Mucosa of rectum (tissue), 2 donors: ENCODE measurements around the gene TESK2.
"Not testable (repeated sequence)": the region's sequence is repeated elsewhere in the genome, so short reads cannot be mapped to it uniquely, and the experiment has no call there.

Experiments used
- H3K27ac ChIP-seq, 2 donors: one replicate each; pipeline ENCODE4 v1.7.0; 2013; ENCODE audit warnings: inconsistent platforms in 2 of 2, low read depth in 2 of 2, low read length in 2 of 2
- H3K27me3 ChIP-seq, 2 donors: one replicate each; pipeline ENCODE4 v1.7.0; 2013; ENCODE audit warnings: low read length in 2 of 2; ENCODE audit not compliant: control insufficient read depth in 2 of 2, insufficient read depth in 2 of 2
- H3K36me3 ChIP-seq, 2 donors: one replicate each; pipeline ENCODE4 v1.7.0; 2013; ENCODE audit warnings: low read length in 2 of 2; ENCODE audit not compliant: control insufficient read depth in 2 of 2, insufficient read depth in 2 of 2
- H3K4me1 ChIP-seq, 2 donors: one replicate each; pipeline ENCODE4 v1.7.0; 2013; ENCODE audit warnings: low read length in 2 of 2, mild to moderate bottlenecking in 1 of 2; ENCODE audit not compliant: control insufficient read depth in 2 of 2, insufficient read depth in 2 of 2
- H3K4me3 ChIP-seq, 2 donors: one replicate each; pipeline ENCODE4 v1.7.0; 2013; ENCODE audit warnings: low read length in 2 of 2
- H3K9ac ChIP-seq, 2 donors: one replicate each; pipeline ENCODE4 v1.7.0; 2013; ENCODE audit warnings: low read length in 2 of 2, low read depth in 1 of 2, mild to moderate bottlenecking in 1 of 2
- H3K9me3 ChIP-seq, 2 donors: one replicate each; pipeline ENCODE4 v1.7.0; 2013; ENCODE audit warnings: low read length in 2 of 2; ENCODE audit not compliant: control insufficient read depth in 2 of 2
- donor health status: healthy.
- donor health status: Normal muscosa, but diverticular disease.

The TESK2 gene, protein sequence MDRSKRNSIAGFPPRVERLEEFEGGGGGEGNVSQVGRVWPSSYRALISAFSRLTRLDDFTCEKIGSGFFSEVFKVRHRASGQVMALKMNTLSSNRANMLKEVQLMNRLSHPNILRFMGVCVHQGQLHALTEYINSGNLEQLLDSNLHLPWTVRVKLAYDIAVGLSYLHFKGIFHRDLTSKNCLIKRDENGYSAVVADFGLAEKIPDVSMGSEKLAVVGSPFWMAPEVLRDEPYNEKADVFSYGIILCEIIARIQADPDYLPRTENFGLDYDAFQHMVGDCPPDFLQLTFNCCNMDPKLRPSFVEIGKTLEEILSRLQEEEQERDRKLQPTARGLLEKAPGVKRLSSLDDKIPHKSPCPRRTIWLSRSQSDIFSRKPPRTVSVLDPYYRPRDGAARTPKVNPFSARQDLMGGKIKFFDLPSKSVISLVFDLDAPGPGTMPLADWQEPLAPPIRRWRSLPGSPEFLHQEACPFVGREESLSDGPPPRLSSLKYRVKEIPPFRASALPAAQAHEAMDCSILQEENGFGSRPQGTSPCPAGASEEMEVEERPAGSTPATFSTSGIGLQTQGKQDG

DNA sequence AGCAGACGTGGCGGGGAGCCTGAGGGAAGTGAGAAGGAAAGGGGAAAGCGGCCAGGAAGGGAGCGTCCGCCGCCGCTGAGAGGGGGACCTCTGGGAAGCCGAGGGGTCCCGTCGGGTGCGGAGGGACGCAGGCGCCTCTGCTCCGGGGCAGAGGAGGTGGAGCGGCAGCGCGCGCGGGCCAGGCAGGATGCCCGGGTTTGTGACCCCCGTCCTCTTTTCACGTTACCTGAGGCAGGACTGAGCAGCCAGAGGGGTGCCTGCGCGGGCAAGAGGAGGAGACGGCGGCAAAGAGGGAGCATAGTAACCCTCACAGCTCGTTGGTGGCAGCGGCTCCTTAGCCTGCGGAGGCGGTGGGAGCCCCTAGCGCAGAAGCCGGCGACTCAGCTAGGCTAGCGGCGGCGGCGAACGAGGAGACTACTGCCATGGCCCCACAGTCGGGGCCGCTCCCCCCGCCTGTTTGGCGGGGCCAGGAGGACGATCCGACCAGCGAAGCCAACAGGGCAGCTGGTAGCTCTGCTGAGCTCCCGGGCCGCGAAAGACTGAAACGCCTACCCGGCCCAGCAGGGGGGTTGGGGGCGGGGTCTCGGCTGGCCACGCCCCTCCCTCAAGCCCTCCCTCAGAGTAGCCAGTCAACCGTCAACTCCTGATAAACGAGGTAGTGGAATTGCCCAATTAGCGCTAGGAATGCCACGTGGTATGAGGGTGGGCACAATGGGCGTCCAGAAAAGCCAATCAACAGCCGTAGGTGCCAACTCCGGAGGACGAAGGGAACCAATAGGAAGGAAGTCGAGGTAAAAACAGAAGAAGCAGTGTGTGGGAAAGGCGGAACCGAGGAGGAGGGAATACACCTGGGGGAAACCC lies at the start of gene TESK2:
TESK2 (minus strand) TSS at position 538 of the 861 bp plus-strand sequence. CDS start 33,378 bp downstream, outside the sequence.
- Histone ChIP-seq H3K4me3 (peak within 1 kb of the TSS; percentile 88 to 95), H3K9ac (peak within 1 kb of the TSS; percentile 79 to 98), H3K27me3 (no peaks in the 10 kb centered on the region), H3K36me3 (no peaks in the 10 kb centered on the region), H3K27ac (peak within 1 kb of the TSS; percentile 83 to 84), H3K4me1 (peaks cover 11 to 16% of the 10 kb centered on the region in 2 donors), H3K9me3 (no peaks in the 10 kb centered on the region)

DNA sequence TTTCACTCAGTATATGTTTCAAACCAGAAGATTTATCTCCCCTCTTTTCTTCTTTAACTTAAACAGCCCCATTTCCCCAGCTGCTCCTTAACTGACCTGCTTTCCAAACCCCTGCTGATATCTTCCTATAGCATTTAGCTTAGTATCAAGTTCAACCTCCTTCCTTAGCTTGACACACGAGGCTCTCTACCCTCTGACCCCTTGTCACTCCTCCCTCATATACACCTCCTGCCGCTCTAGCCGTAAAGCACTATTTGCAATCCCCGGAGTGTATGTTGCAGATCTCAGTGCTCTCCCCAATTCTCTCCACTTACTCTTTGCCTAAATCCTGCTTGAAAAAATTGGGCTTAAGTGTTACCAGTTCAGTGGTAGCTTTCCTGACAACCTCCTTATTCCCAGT lies 45.9 kb upstream of the TESK2 start:
- Histone ChIP-seq H3K9me3 (no peaks in the 10 kb centered on the region), H3K36me3 (no peaks in the 10 kb centered on the region), H3K27ac (no peak overlapping the region), H3K4me3 (no peak overlapping the region), H3K9ac (no peak overlapping the region), H3K27me3 (no peaks in the 10 kb centered on the region), H3K4me1 (no peaks in the 10 kb centered on the region)

DNA sequence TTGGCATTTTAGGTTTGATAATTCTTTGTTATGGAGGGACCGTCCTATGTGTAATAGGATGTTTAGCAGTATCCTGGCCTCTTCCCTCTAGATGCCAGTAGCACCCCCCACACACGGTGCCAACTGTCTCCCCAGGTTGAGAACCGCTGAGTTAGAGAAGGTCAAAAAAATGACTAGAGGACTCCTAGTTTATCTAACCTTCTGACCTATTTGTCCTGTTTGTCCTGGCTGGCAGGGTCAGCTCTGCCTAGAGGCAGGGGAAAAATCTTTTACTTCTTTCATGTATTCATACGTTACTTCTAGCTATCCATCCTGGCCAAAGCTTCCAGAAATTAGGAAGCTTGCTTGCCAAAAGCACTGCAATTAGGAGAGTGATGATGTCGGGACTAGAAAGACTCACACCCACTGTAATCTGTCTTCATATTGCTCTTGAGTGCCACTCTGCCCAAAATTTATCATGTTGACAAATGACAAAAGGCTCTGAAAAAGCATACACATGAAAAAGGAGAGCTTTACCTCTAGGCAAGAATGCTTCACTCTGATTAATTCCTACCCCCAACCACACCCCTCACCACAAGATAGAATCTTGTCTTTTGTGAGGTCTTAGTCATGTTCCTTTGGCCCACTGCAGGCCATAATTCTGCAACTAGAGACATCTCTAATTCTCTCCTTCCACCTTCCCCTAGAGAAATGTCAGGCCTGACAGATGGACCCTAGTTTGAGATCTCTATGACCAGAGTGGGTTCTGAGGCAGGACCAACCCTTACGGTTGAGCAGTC lies 45.2 kb upstream of the TESK2 start:
- Histone ChIP-seq H3K9me3 (no peaks in the 10 kb centered on the region), H3K27me3 (no peaks in the 10 kb centered on the region), H3K4me3 (no peak overlapping the region), H3K4me1 (no peaks in the 10 kb centered on the region), H3K27ac (no peak overlapping the region), H3K36me3 (no peaks in the 10 kb centered on the region), H3K9ac (no peak overlapping the region)

DNA sequence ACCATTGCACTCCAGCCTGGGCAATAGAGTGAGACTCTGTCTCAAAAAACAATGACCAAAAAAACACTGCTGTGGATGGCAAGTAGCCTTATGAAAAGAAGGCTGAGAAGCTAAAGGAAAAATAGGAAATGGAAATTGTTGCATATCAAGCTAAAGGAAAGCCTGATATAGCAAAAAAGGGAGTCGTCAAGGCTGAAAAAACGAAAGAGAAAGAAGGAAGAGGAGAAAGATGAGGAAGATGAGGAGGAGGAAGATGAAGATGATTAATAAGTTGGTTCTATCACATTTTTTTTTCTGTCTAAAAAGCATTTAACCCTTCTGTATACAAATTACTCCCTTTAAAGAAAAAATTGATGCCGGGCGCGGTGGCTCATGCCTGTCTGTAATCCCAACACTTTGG lies 40.9 kb upstream of the TESK2 start:
- Histone ChIP-seq H3K4me3 (no peak overlapping the region), H3K27ac (no peak overlapping the region)

DNA sequence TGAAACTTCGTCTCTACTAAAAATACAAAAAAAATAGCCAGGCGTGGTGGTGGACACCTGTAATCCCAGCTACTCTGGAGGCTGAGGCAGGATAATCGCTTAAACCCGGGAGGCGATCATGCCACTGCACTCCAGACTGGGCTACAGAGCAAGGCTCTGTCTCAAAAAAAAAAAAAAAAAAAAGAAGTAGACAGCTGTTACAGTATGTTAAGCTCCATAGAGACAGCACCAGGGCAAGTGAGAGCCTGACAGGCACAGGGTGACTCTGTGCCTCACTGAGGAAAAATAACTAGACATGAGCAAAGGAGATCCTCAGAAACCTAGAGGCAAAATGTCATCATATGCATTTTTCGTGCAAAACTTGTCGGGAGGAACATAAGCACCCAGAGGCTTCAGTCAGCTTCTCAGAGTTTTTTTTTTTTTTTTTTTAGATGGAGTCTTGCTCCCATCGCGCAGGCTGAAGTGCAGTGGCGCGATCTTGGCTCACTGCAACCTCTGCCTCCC lies 39.7 kb upstream of the TESK2 start:
- no peak overlapping the region for H3K4me3 ChIP-seq
- no peaks in the 10 kb centered on the region for H3K27me3 ChIP-seq
- H3K27ac ChIP-seq = no peak overlapping the region
- no peak overlapping the region for H3K9ac ChIP-seq
- no peaks in the 10 kb centered on the region for H3K36me3 ChIP-seq
- no peaks in the 10 kb centered on the region for H3K4me1 ChIP-seq
- no peaks in the 10 kb centered on the region for H3K9me3 ChIP-seq

More for the DNA sequence above, 40.9 kb upstream of the TESK2 start:
- Histone ChIP-seq H3K9ac (no peak overlapping the region), H3K9me3 (no peaks in the 10 kb centered on the region), H3K36me3 (no peaks in the 10 kb centered on the region), H3K4me1 (no peaks in the 10 kb centered on the region), H3K27me3 (no peaks in the 10 kb centered on the region)

DNA sequence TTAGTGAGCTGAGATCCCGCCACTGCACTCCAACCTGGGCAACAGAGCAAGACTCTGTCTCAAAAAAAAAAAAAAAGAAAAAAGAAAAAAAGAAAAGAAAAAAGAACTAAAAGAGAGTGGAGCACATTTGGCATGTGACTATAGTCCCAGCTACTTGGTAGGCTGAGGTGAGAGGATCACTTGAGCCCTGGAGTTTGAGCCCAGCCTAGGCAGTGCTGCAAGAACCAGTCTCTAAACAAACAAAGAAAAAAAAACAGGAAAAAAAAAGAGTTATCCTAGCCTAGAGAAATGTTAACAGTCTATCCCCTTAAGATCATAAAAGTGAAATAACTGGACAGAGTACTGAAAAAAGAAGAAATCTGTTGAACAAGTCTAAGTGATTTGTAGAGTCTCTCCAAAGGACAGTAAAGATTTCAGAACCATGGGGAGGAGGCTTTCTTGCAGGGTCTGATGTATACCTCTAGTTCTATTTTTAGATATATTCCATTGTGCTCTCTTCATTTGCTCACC lies 35.2 kb upstream of the TESK2 start:
- Histone ChIP-seq H3K9ac (no peak overlapping the region), H3K36me3 (no peaks in the 10 kb centered on the region), H3K9me3 (no peaks in the 10 kb centered on the region), H3K4me3 (no peak overlapping the region), H3K27ac (no peak overlapping the region), H3K27me3 (no peaks in the 10 kb centered on the region), H3K4me1 (peaks cover 3 to 4% of the 10 kb centered on the region in 2 donors)

DNA sequence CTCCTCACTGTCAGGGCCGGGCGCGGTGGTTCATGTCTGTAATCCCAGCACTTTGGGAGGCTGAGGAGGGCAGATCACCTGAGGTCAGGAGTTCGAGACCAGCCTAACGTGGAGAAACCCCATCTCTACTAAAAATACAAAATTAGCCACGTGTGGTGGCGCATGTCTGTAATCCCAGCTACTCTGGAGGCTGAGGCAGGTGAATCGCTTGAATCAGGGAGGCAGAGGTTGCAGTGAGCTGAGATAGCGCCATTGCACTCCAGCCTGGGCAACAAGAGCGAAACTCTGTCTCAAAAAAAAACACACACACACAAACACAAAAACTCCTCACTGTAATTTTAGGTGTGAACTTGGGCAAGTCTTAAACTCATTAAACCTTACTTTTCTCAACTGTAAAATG lies 33.0 kb upstream of the TESK2 start:
- not testable (repeated sequence) for H3K9me3 ChIP-seq

DNA sequence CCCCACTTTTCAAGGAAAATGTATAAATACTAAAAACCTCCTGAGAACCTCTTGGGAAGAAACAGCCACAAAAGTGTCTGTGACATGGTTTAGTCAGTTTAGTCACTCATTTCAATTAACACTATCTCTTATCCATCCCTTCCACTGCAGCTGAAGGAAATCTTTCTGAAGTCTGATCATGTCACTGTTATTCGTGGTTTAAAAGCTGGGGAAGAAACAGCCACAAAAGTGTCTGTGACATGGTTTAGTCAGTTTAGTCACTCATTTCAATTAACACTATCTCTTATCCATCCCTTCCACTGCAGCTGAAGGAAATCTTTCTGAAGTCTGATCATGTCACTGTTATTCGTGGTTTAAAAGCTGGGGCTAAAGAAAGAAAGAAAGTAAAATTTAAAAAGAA lies 32.6 kb upstream of the TESK2 start:
- H3K36me3 ChIP-seq, H3K27me3 ChIP-seq, H3K4me3 ChIP-seq, H3K9ac ChIP-seq, H3K27ac ChIP-seq, H3K9me3 ChIP-seq: not testable (repeated sequence)
- peaks cover 9 to 14% of the 10 kb centered on the region in 2 donors for H3K4me1 ChIP-seq

More for the DNA sequence above, 33.0 kb upstream of the TESK2 start:
- not testable (repeated sequence) for H3K4me1 ChIP-seq, H3K27me3 ChIP-seq, H3K27ac ChIP-seq, H3K9ac ChIP-seq, H3K36me3 ChIP-seq, H3K4me3 ChIP-seq

DNA sequence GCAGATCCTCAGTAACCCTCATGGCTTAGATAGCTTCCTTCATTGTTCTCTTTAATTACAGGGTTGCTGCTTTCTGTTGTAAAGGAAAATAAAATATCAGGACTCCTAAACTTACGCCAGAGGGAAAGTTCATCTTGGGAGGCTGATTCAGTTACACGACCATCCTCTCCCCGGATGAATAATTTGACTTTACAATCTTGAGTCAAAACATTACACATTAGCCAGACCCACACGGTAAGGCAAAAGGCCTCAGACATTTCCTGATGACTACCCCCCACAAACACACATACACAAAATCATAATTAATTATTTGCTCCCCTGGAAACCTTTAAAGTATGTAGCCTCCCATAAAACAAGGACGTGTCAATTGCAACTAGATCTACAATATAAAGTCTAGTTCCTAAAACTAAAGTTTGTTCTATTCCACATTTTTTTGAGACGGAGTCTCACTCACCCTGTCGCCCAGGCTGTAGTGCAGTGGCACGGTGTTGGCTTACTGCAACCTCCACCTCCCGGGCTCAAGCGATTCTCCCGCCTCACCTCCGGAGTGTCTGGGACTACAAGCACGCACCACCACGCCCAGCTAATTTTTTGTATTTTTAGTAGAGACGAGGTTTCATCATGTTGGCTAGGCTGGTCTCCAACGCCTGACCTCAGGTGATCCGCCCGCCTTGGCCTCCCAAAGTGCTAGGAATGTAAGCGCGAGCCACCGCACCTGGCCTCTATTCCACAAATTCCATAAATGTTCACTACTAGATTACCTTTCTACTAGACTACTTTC lies 31.6 kb upstream of the TESK2 start:
- Histone ChIP-seq H3K9ac (peak overlapping the region; percentile 96 to 97), H3K27me3 (no peaks in the 10 kb centered on the region), H3K4me1 (peaks cover 9 to 16% of the 10 kb centered on the region in 2 donors), H3K4me3 (peak overlapping the region; percentile 94 to 95), H3K9me3 (no peaks in the 10 kb centered on the region), H3K27ac (peak overlapping the region; percentile 90 to 92), H3K36me3 (peaks cover 0 to 3% of the 10 kb centered on the region in 2 donors)
